K562 treated with DMSO at 1 percent for 12 hours (cell line): ENCODE measurements around the gene TAAR1. TPM values are rescaled to one million over a fixed set of nuclear protein-coding genes. Genes with fewer than 3 reads are reported as not detected.

Experiments used
- total RNA-seq: library from RNA; unstranded; fragments of 300-600 nt; gene quantifications from 2 replicates; pipeline ENCODE4 v1.2.3, GENCODE V29; 2022; ENCODE audit not compliant: insufficient read depth

Gene TAAR1, protein sequence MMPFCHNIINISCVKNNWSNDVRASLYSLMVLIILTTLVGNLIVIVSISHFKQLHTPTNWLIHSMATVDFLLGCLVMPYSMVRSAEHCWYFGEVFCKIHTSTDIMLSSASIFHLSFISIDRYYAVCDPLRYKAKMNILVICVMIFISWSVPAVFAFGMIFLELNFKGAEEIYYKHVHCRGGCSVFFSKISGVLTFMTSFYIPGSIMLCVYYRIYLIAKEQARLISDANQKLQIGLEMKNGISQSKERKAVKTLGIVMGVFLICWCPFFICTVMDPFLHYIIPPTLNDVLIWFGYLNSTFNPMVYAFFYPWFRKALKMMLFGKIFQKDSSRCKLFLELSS
- not detected in 2 replicates for total RNA-seq

DNA sequence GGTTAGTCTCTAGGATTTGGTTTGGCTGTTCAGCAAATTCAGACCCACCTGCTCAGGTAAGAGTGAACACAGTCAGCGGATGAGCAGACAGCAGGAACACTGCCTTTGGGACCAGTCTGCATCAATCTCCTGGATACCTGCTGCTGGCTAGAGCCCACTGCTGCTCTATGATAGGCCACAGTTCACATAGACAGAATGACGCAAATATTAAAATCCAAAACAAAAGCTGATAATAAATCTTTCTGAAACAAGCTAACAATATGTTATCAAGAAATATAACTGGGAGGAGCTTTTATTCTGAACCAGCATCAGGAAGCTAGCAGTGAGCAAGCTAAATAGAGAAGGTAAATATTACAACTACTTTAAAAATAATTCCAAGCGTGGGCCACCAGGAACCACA is at the start of gene TAAR1:
TAAR1 (minus strand) TSS at position 101 of the 400 bp plus-strand sequence. CDS start 13,179 bp downstream, outside the sequence.

DNA sequence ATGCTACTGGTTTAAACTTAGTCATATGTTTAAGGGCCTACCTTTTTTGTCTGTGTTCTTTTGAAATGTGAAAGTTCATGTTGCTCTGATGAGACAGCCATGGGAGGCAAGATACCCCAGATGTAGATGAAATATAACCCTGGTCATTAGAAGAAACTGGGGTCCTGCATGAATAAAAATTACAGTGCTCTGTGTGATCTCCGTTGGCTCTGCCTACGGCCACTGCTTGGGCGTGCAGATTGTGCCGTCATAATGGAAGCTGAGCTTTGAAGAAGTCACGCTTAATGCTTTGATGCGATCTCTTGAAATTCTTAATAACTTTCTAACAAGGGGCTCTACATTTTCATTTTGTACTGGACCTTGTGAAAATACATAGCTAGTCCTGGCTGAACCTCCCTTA is 34.8 kb downstream of the TAAR1 start, which contains the start of gene TAAR2:
TAAR2 (minus strand) TSS at position 101 of the 400 bp plus-strand sequence; CDS start at position 101, 0 bp downstream.

Other genes starting within 250 kb of the TAAR1 start
- 10.3 and 26.9 TPM in 2 replicates for gene STX7, start 146.1 kb downstream of the TAAR1 start, total RNA-seq
- gene TAAR9, start 120.9 kb downstream of the TAAR1 start, total RNA-seq, result not detected in 2 replicates
- not detected in 2 replicates for gene TAAR8, start 106.5 kb downstream of the TAAR1 start, total RNA-seq
- not detected in 2 replicates for gene TAAR6, start 88.9 kb downstream of the TAAR1 start, total RNA-seq
- gene TAAR5, start 69.4 kb downstream of the TAAR1 start, total RNA-seq, result not detected in 2 replicates
- gene TAAR2, start 34.9 kb downstream of the TAAR1 start, total RNA-seq, result not detected in 2 replicates
- not detected in 2 replicates for gene VNN1, start 54.9 kb upstream of the TAAR1 start, total RNA-seq
- gene VNN2, start 98.7 kb upstream of the TAAR1 start, total RNA-seq, result 0.99 TPM in 1 of 2 replicates, not detected in the other
- 9.0 and 18.7 TPM in 2 replicates for gene SLC18B1, start 139.5 kb upstream of the TAAR1 start, total RNA-seq
- gene RPS12, start 155.4 kb upstream of the TAAR1 start, total RNA-seq, result 5,556 and 7,701 TPM in 2 replicates